Activated CD4-positive, alpha-beta T cell treated with anti-CD3 and anti-CD28 coated beads for 36 hours (primary cell): ENCODE results near the gene HLA-DRB1. TPM values are rescaled to one million over a fixed set of nuclear protein-coding genes. Genes with fewer than 3 reads are reported as not detected.
"Not testable (repeated sequence)": the region's sequence is repeated elsewhere in the genome, so short reads cannot be mapped to it uniquely, and the experiment has no call there.

Experiments
- ATAC-seq: fragments of 200-7000 bp; cut with Tn5 transposase; one replicate; pipeline ENCODE4 v1.10.0; 2021; ENCODE audit warnings: mild to moderate bottlenecking, moderate library complexity
- CTCF ChIA-PET: fragments of 350-600 bp; sonication (Branson Sonifier 250); formaldehyde crosslinking; loops from one replicate; lab custom pipeline; 2021; ENCODE audit warnings: antibody characterized with exemption; lab: Charles Lee
- POLR2A ChIA-PET: fragments of 350-600 bp; sonication (Branson Sonifier 250); formaldehyde crosslinking; loops from one replicate; lab custom pipeline; 2021; ENCODE audit warnings: antibody characterized with exemption, inconsistent platforms; lab: Charles Lee
- DNase-seq: peaks from one replicate; pipeline ENCODE4 v3.0.0-alpha.2; 2020
- H3K27ac Mint-ChIP-seq: one replicate; pipeline ENCODE4 v1.8.0; 2021; ENCODE audit warnings: mixed read lengths
- H3K27me3 Mint-ChIP-seq: one replicate; pipeline ENCODE4 v1.8.0; 2021; ENCODE audit warnings: mixed read lengths
- H3K36me3 Mint-ChIP-seq: one replicate; pipeline ENCODE4 v1.8.0; 2021; ENCODE audit warnings: low read depth, mixed read lengths
- H3K4me1 Mint-ChIP-seq: one replicate; pipeline ENCODE4 v1.8.0; 2021; ENCODE audit warnings: mixed read lengths
- H3K4me3 Mint-ChIP-seq: one replicate; pipeline ENCODE4 v1.8.0; 2021; ENCODE audit warnings: mild to moderate bottlenecking, moderate library complexity, mixed read lengths
- H3K9me3 Mint-ChIP-seq: one replicate; pipeline ENCODE4 v1.8.0; 2021; ENCODE audit warnings: low read depth, mixed read lengths
- intact Hi-C, 2 experiments: fragments of 100-400 bp; cut with DNase I in 1 of 2; cut with micrococcal nuclease in 1 of 2; formaldehyde crosslinking; loops; one replicate each; pipeline versions ENCODE4 v1.14.2 to v1.15.1; 2022 to 2024; cut with DNase I, micrococcal nuclease
- total RNA-seq, 2 experiments: library from RNA; stranded (reverse); gene quantifications; one replicate each; pipeline ENCODE4 v1.2.3, GENCODE V29; 2021

Gene HLA-DRB1
- total RNA-seq, 2 experiments from 2014 or later = 12.7 to 16.6 TPM

DNA sequence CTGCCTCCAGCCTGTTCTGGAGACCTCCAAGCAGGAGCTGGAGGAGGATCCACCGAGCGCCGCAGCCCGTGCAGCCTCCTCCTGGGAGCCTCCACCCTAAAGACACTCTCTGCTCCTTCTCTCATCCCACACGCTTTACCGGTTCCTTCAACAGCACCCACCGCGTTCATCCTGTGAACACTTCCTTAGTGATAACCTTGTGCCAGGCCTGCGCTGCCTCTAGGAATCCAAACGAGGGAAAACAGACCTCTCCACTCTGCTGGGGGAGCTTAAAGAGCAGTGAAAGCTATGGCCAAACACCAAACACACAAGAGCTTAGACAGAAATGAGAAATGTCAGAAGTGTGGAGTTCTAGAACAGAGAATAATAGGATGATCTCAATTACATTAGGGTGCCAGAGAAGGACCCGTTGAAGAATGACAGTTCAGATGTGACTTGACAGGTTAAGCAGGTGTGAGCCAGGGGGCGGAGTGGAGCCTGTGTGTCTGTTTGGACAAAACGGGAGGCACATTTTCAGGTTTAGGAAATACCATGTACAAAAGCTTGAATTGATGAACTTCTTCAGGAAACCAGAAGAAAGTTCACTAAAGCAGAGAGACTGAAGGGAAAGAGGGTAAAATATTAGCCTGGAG is 31.1 kb downstream of the HLA-DRB1 start:
- Mint-ChIP-seq H3K27ac (no peak overlapping the region), H3K4me3 (no peak overlapping the region), H3K9me3 (no peaks in the 10 kb centered on the region), H3K27me3 (peaks cover 10% of the 10 kb centered on the region), H3K36me3 (no peaks in the 10 kb centered on the region), H3K4me1 (no peaks in the 10 kb centered on the region)
- DNase-seq (peak; percentile 6), ATAC-seq (no peak)
- ChIA-PET CTCF (no interaction called here), POLR2A (interaction anchor here (0.6 kb wide), 1 partner anchor 36 kb away, joined by 4 read pairs; no protein-coding TSS in a partner anchor)
- intact Hi-C loops = loop anchor here in 1 of 2 experiments (2.0 kb wide), 1 partner anchor 36 kb away; no protein-coding TSS in a partner anchor

DNA sequence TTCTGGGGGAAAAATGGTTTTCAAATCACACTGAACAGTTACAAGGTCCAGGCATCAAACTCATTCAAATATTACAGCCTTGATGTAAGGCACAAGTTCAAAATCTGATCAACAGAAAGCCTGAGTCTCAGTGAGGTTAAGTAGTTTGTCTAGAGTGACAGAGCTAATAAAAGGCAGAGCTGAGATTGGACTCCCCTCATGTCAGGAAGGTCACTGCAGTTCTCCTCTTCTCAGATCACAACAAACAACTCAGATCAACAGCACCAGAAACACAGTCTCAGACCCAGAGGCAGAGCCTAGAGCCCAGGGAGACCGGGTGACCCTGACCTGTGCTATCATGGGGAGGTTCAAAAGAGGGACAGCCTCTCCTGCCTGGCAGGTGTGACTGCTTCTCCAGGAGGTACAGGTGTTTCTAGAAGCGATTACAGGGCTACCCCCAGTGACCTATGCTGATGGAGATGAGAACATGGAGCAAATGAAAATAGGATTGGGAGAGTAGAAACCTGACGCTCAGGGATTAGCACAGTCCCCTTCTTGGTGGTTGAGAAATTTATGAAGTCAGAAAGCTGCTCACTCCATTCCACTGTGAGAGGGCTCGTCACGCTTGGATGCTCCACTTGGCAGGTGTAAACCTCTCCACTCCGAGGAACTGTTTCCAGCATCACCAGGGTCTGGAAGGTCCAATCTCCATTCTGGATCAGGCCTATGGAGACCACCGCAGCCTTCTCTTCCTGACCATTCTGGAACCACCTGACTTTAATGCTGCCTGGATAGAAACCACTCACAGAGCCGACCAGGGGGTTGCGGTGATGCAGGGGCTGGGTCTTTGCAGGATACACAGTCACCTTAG is 35.3 kb downstream of the HLA-DRB1 start:
- no peaks in the 10 kb centered on the region for H3K4me1 Mint-ChIP-seq
- intact Hi-C loops = no loop called here
- peaks cover 10% of the 10 kb centered on the region for H3K27me3 Mint-ChIP-seq
- H3K4me3 Mint-ChIP-seq = no peak overlapping the region
- ATAC-seq (no peak), DNase-seq (no peak)
- POLR2A ChIA-PET = no interaction called here
- no peaks in the 10 kb centered on the region for H3K9me3 Mint-ChIP-seq
- no peaks in the 10 kb centered on the region for H3K36me3 Mint-ChIP-seq
- CTCF ChIA-PET = no interaction called here
- H3K27ac Mint-ChIP-seq = no peak overlapping the region

DNA sequence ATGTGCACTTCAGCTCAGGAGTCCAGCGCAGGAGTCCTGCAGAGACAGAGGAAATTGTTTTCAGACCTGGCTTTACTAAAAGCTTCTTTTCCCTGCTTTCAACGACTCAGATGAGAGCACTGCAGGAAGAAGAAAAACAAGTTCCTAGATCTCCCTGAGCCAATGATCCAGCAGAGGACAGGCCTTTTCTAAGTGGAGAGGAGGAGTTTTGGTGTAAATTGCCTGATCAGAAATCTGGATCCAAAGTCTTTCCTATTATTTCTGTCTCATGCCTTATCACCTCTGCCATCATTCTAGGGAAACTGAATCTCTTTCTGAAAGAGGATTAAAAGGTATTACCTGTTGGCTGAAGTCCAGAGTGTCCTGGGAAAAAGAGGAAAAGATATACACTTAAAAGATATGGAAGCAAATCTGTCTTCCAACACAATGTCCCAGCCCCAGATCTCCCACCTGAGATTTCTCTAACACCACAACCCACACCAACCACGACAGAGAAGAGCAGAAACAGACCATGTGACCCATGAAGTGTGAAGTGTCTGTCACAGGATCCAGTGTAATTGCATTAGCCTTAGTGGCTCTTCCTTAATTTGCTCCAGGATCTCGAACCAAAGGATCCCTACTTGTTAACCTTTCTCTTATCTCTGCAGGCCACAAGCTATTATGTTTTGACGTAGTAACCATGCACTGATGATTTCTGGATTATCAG is 36.5 kb downstream of the HLA-DRB1 start:
- intact Hi-C loops = loop anchor here in 1 of 2 experiments (1.0 kb wide), 1 partner anchor 29 kb away; no protein-coding TSS in a partner anchor
- Mint-ChIP-seq H3K4me1 (no peaks in the 10 kb centered on the region), H3K27ac (no peak overlapping the region), H3K27me3 (peaks cover 9% of the 10 kb centered on the region), H3K36me3 (no peaks in the 10 kb centered on the region), H3K9me3 (no peaks in the 10 kb centered on the region), H3K4me3 (no peak overlapping the region)
- CTCF ChIA-PET = no interaction called here
- no peak for DNase-seq
- ATAC-seq = no peak
- POLR2A ChIA-PET = no interaction called here

- Mint-ChIP-seq H3K27me3 (peaks cover 8% of the 10 kb centered on the region), H3K4me1 (peaks cover 2% of the 10 kb centered on the region)
- intact Hi-C loops = no loop called here
Observed at GRCh38 chr6:32551410-32551809, 38.2 kb downstream of the HLA-DRB1 start.

DNA sequence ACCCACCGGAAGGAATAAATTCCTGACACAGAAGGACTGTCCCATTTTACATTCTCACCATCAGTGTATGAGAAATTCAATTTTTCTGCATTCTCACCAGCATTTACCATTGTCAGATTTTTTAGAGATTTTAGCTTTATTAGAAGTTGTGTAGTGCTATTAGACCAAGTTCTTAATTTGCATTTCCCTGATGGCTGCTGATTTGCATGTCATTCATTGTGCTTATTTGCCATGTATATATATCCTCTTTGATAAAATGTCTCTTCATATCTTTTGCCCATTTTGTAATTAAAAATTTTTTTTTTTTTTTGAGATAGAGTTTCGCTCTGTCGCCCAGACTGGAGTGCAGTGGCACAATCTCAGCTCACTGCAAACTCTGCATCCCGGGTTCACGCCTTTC is 49.8 kb downstream of the HLA-DRB1 start:
- no peak overlapping the region for H3K4me3 Mint-ChIP-seq
- ATAC-seq (no peak), DNase-seq (no peak)
- no peaks in the 10 kb centered on the region for H3K27me3 Mint-ChIP-seq
- POLR2A ChIA-PET = no interaction called here
- no peaks in the 10 kb centered on the region for H3K36me3 Mint-ChIP-seq
- no peak overlapping the region for H3K27ac Mint-ChIP-seq
- H3K4me1 Mint-ChIP-seq = no peaks in the 10 kb centered on the region
- peaks cover 8% of the 10 kb centered on the region for H3K9me3 Mint-ChIP-seq
- intact Hi-C loops = no loop called here
- CTCF ChIA-PET = interaction anchor here (0.6 kb wide), 1 partner anchor 21 kb away, joined by 3 read pairs; no protein-coding TSS in a partner anchor

More at GRCh38 chr6:32551410-32551809, 38.2 kb downstream of the HLA-DRB1 start:
- ChIA-PET POLR2A (no interaction called here), CTCF (interaction anchor here (0.7 kb wide), 1 partner anchor 433 kb away, joined by 3 read pairs; no protein-coding TSS in a partner anchor)
- DNase-seq = no peak
- no peak for ATAC-seq
- no peak overlapping the region for H3K27ac Mint-ChIP-seq
- H3K36me3 Mint-ChIP-seq = no peaks in the 10 kb centered on the region
- no peaks in the 10 kb centered on the region for H3K9me3 Mint-ChIP-seq
- no peak overlapping the region for H3K4me3 Mint-ChIP-seq

GRCh38 chr6:32530431-32530793 is 59.2 kb downstream of the HLA-DRB1 start:
- H3K9me3 Mint-ChIP-seq, intact Hi-C loops, H3K4me3 Mint-ChIP-seq, ATAC-seq, H3K27me3 Mint-ChIP-seq, H3K4me1 Mint-ChIP-seq, H3K36me3 Mint-ChIP-seq, H3K27ac Mint-ChIP-seq, POLR2A ChIA-PET, DNase-seq: not testable (repeated sequence)
- CTCF ChIA-PET = interaction anchor here (1.2 kb wide), 1 partner anchor 59 kb away, joined by 3 read pairs; the partner anchor contains the start of gene HLA-DRB1

DNA sequence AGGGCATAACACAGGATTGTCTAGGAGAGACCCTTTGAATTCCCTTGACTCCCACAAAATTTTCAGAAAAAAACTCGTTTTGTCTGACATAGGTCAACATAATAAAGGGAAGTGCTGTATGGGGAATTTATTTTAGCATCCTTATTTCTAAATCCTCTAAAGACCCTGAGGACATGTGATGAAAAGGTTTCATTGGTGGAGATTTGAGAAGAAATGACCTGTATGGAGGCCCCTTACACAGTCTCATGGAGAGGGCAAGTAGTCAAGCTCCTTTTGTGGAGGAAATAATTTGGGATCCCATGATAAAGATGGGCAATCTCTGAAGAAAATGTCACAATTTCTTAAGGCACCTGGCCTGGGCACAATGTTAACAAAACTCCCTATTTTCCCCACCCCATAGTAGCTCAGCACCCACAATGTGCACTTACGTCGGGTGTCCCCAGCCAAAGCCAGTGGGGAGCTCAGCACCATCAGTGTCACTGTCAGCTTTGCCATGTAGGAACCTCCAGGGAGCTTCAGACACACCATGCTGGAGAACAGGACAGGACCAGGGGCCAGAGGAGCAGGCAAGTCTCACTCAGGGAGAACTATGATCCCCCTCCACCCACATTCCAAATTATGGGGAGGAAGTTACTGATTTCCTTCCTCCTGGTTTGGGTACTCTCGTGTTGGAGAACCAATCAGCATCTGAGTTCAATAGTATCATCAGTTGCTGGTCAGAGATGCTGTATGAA is 59.8 kb downstream of the HLA-DRB1 start, which contains the start of gene HLA-DRB5:
TSS of gene HLA-DRB5 (minus strand) at position 591 of the 734 bp plus-strand sequence. CDS start at position 528, 63 bp downstream.
- ChIA-PET CTCF (interaction anchor here (1.2 kb wide), 1 partner anchor 60 kb away, joined by 3 read pairs; the partner anchor contains the start of gene HLA-DRB1), POLR2A (no interaction called here)
- DNase-seq (peak; percentile 11), ATAC-seq (peak; percentile 49)
- no peaks in the 10 kb centered on the region for H3K9me3 Mint-ChIP-seq
- H3K4me3 Mint-ChIP-seq = no peak within 1 kb of the TSS
- H3K27ac Mint-ChIP-seq = no peak within 1 kb of the TSS
- no peaks in the 10 kb centered on the region for H3K36me3 Mint-ChIP-seq
- intact Hi-C loops = loop anchor here in 1 of 2 experiments (10.0 kb wide), 1 partner anchor 55 kb away; the partner anchor contains the start of gene HLA-DRB1
- peaks cover 2% of the 10 kb centered on the region for H3K27me3 Mint-ChIP-seq
- H3K4me1 Mint-ChIP-seq = peaks cover 3% of the 10 kb centered on the region

Other genes starting within 250 kb of the HLA-DRB1 start
- not detected for gene TSBP1, start 217.9 kb downstream of the HLA-DRB1 start, total RNA-seq
- gene BTNL2, start 182.7 kb downstream of the HLA-DRB1 start, total RNA-seq = not detected
- 1 to 10 TPM; 4.3 to 6.0 TPM for gene HLA-DRA, start 150.0 kb downstream of the HLA-DRB1 start, total RNA-seq
- gene HLA-DRB5, start 59.6 kb downstream of the HLA-DRB1 start, total RNA-seq = 1 to 10 TPM; 4.1 to 4.7 TPM
- gene HLA-DQA1, start 47.6 kb upstream of the HLA-DRB1 start, total RNA-seq = under 1 TPM; 0.32 to 0.61 TPM
- gene HLA-DQB1, start 76.8 kb upstream of the HLA-DRB1 start, total RNA-seq = 1 to 10 TPM; 2.3 to 3.1 TPM
- under 1 TPM in 1 of 2 experiments, not detected in 1; 0.11 TPM for gene HLA-DQA2, start 151.5 kb upstream of the HLA-DRB1 start, total RNA-seq
- under 1 TPM; 0.61 to 0.69 TPM for gene HLA-DQB2, start 173.7 kb upstream of the HLA-DRB1 start, total RNA-seq
- 1 to 10 TPM; 1.5 to 1.6 TPM for gene HLA-DOB, start 227.2 kb upstream of the HLA-DRB1 start, total RNA-seq
- gene TAP2, start 248.9 kb upstream of the HLA-DRB1 start, total RNA-seq = 100 to 1,000 TPM in 1 of 2 experiments, 10 to 100 TPM in 1; 96.4 to 150 TPM